Kidney (tissue), 22 donors: ENCODE results near the gene PARL. TPM values are rescaled to one million over a fixed set of nuclear protein-coding genes. Genes with fewer than 3 reads are reported as not detected.
A peak's percentile ranks its signal among the peaks of the same experiment; 100 is the strongest.

Source experiments
- DNase-seq, 5 donors: peaks; one replicate each; pipeline ENCODE4 v3.0.0-alpha.2; 2013 to 2020
- FAIRE-seq: peaks from 2 replicates; lab custom pipeline; 2012; peaks lifted over from hg19 to GRCh38; lab: Jason Lieb, UNC
- H3K27ac ChIP-seq, 2 donors: one replicate each; pipeline ENCODE4 v1.7.0; 2013; ENCODE audit warnings: low read depth in 2 of 2, low read length in 2 of 2, inconsistent platforms in 1 of 2
- H3K27me3 ChIP-seq: one replicate; pipeline ENCODE4 v1.7.1; 2013; ENCODE audit warnings: low read length, inconsistent platforms; ENCODE audit not compliant: control insufficient read depth, insufficient read depth
- H3K36me3 ChIP-seq, 3 donors: one replicate each; pipeline versions ENCODE4 v1.7.0 to v1.7.1; 2013; ENCODE audit warnings: low read length in 3 of 3, control low read depth in 1 of 3, inconsistent platforms in 1 of 3; ENCODE audit not compliant: insufficient read depth in 3 of 3, control insufficient read depth in 2 of 3
- H3K4me1 ChIP-seq, 3 donors: one replicate each; pipeline versions ENCODE4 v1.7.0 to v1.7.1; 2013; ENCODE audit warnings: low read length in 3 of 3, inconsistent platforms in 1 of 3, low read depth in 1 of 3; ENCODE audit not compliant: control insufficient read depth in 2 of 3, insufficient read depth in 2 of 3
- H3K4me3 ChIP-seq, 3 donors: one replicate each; pipeline versions ENCODE4 v1.7.0 to v1.8.1; 2013; ENCODE audit warnings: low read length in 3 of 3, control low read depth in 1 of 3, inconsistent platforms in 1 of 3
- H3K9ac ChIP-seq, 3 donors: one replicate each; pipeline versions ENCODE4 v1.7.0 to v1.7.1; 2013; ENCODE audit warnings: low read length in 3 of 3, control low read depth in 1 of 3, inconsistent platforms in 1 of 3
- H3K9me3 ChIP-seq, 3 donors: one replicate each; pipeline versions ENCODE4 v1.7.0 to v1.7.1; 2013; ENCODE audit warnings: low read length in 3 of 3, control low read depth in 1 of 3, inconsistent platforms in 1 of 3; ENCODE audit not compliant: control insufficient read depth in 2 of 3, insufficient read depth in 1 of 3
- intact Hi-C: fragments of 100-400 bp; cut with DNase I; formaldehyde crosslinking; loops from one replicate; pipeline ENCODE4 v1.11.1; 2022
- long read RNA-seq, 10 donors: library from polyadenylated mRNA in 1 of 10; unstranded in 1 of 10; transcript quantifications; one replicate each; pipeline ENCODE4 v2.0.0 and lab custom pipeline, GENCODE V29; 2021 to 2026
- polyA plus RNA-seq: library from polyadenylated mRNA; stranded (reverse); fragments of 350-450 nt; fragmentation: Illumina TruSeq; extraction: RNeasy Lipid Tissue Mini Kit (QIAGEN cat#74804); gene quantifications from one replicate; pipeline ENCODE4 v1.2.3, GENCODE V29; 2014; ENCODE audit warnings: low read depth, low replicate concordance; ENCODE audit not compliant: insufficient read depth
- total RNA-seq: library from RNA; stranded (reverse); fragmentation: NEBNext Ultra II Directional; extraction: Animal tissue kit (Norgen Biotek cat#: 25700); gene quantifications from one replicate; pipeline ENCODE4 v1.2.1, GENCODE V29; 2021
- TF ChIP-seq, protein P1 (sequence below): IDR thresholded peaks from 3 replicates; pipeline ENCODE4 v1.5.1; 2012; ENCODE audit warnings: mild to moderate bottlenecking, moderate library complexity, borderline replicate concordance; ENCODE audit not compliant: insufficient read depth; ENCODE audit errors: extremely low read depth
- donor health status: control.
- donor health status: control.
- donor health status: control.
- donor health status: control.
- donor health status: control.
- donor health status: DM: yes; HTN: yes; CAD: no.
- donor health status: Normal renal cell carcinoma (clear cell type).

Gene PARL, protein sequence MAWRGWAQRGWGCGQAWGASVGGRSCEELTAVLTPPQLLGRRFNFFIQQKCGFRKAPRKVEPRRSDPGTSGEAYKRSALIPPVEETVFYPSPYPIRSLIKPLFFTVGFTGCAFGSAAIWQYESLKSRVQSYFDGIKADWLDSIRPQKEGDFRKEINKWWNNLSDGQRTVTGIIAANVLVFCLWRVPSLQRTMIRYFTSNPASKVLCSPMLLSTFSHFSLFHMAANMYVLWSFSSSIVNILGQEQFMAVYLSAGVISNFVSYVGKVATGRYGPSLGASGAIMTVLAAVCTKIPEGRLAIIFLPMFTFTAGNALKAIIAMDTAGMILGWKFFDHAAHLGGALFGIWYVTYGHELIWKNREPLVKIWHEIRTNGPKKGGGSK
- total RNA-seq (70.2 TPM), polyA plus RNA-seq (88.8 TPM)
- long read RNA-seq, donor 1, partial matches to known transcripts: 0 of 7 reads
- long read RNA-seq, donor 1, other reads (novel, unspliced or antisense): 0 of 7 reads
- long read RNA-seq, donor 2, transcript PARL-202 (10 exons, 1,414 nt): major isoform, 11 of 22 reads
- long read RNA-seq, donor 2, partial matches to known transcripts: 5 of 22 reads
- long read RNA-seq, donor 2, other reads (novel, unspliced or antisense): 0 of 22 reads
- long read RNA-seq, donor 3, transcript PARL-202 (10 exons, 1,414 nt): major isoform, 12 of 17 reads
- long read RNA-seq, donor 3, partial matches to known transcripts: 0 of 17 reads
- long read RNA-seq, donor 3, other reads (novel, unspliced or antisense): 0 of 17 reads
- long read RNA-seq, donor 4, transcript PARL-201 (9 exons, 1,240 nt): minor isoform, 5 of 20 reads
- long read RNA-seq, donor 4, transcript PARL-202 (10 exons, 1,414 nt): major isoform, 12 of 20 reads
- long read RNA-seq, donor 4, partial matches to known transcripts: 0 of 20 reads
- long read RNA-seq, donor 4, other reads (novel, unspliced or antisense): 0 of 20 reads
- long read RNA-seq, donor 5, partial matches to known transcripts: 0 of 4 reads
- long read RNA-seq, donor 5, other reads (novel, unspliced or antisense): 0 of 4 reads
- long read RNA-seq, donor 6, transcript PARL-202 (10 exons, 1,414 nt): major isoform, 12 of 31 reads
- long read RNA-seq, donor 6, transcript PARL-201 (9 exons, 1,240 nt): minor isoform, 9 of 31 reads
- long read RNA-seq, donor 6, partial matches to known transcripts: 8 of 31 reads
- long read RNA-seq, donor 6, other reads (novel, unspliced or antisense): 0 of 31 reads
- long read RNA-seq, donor 7, transcript PARL-202 (10 exons, 1,414 nt): major isoform, 33 of 46 reads
- long read RNA-seq, donor 7, partial matches to known transcripts: 2 of 46 reads
- long read RNA-seq, donor 7, other reads (novel, unspliced or antisense): 9 of 46 reads
- long read RNA-seq, donor 8, transcript PARL-202 (10 exons, 1,414 nt): major isoform, 10 of 12 reads
- long read RNA-seq, donor 8, partial matches to known transcripts: 0 of 12 reads
- long read RNA-seq, donor 8, other reads (novel, unspliced or antisense): 0 of 12 reads
- long read RNA-seq, donor 9, transcript PARL-202 (10 exons, 1,414 nt): major isoform, 6 of 6 reads
- long read RNA-seq, donor 9, partial matches to known transcripts: 0 of 6 reads
- long read RNA-seq, donor 9, other reads (novel, unspliced or antisense): 0 of 6 reads
- long read RNA-seq, donor 10, transcript PARL-202 (10 exons, 1,414 nt): major isoform, 5 of 18 reads
- long read RNA-seq, donor 10, partial matches to known transcripts: 8 of 18 reads
- long read RNA-seq, donor 10, other reads (novel, unspliced or antisense): 0 of 18 reads

DNA sequence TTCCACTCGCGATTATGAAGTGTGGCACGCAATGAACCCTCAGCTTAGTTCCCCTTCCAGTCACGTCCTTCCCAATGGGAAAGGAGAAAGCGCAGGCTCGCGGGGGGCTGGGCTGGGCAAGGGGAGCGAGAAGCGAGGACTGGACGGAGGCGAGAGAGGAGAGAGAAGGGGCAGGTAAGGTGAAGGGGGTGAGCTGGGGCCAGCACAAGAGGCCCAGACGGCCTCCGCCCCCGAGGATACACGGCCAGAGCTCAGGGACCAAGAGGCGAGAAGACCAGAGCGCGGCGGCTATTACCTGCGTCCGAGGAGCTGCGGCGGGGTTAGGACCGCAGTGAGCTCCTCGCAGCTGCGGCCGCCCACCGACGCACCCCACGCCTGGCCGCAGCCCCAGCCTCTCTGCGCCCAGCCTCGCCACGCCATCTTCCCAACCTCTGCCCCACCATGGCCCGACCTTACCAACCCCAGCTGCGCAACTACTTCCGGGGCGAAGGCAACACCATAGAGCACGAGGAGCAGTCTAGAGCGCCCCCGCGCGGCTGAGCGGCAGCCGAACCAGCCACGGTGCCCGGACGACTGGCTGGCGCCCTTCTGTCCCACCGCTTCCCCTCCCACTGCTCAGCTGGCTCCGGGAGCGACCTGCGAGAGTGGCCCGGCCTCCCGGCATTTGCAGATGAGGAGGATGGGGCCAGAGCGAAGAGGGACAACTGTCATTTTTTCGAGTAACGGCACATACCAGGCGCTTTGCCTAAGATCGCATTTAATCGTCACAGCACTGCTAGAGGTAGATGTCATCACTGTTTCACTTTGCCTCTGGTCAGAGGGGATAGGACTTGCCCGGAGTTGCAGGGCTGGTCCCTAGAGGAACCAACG lies at the start of gene PARL:
Gene PARL (minus strand): TSS at position 454 of the 870 bp plus-strand sequence. CDS start 34 bp downstream, at position 420.
- Histone ChIP-seq H3K27ac (peak within 1 kb of the TSS; percentile 71), H3K9ac (peak within 1 kb of the TSS; percentile 71 to 94 (median 87)), H3K27me3 (no peaks in the 10 kb centered on the region), H3K4me3 (peak within 1 kb of the TSS; percentile 86 to 92 (median 91)), H3K9me3 (no peaks in the 10 kb centered on the region), H3K36me3 (no peaks in the 10 kb centered on the region), H3K4me1 (peaks cover 0 to 12% (median 5%) of the 10 kb centered on the region in 3 donors)
- FAIRE-seq (no peak), DNase-seq (peak; percentile 95 to 98 (median 96))
- TF ChIP-seq, protein P1, sequence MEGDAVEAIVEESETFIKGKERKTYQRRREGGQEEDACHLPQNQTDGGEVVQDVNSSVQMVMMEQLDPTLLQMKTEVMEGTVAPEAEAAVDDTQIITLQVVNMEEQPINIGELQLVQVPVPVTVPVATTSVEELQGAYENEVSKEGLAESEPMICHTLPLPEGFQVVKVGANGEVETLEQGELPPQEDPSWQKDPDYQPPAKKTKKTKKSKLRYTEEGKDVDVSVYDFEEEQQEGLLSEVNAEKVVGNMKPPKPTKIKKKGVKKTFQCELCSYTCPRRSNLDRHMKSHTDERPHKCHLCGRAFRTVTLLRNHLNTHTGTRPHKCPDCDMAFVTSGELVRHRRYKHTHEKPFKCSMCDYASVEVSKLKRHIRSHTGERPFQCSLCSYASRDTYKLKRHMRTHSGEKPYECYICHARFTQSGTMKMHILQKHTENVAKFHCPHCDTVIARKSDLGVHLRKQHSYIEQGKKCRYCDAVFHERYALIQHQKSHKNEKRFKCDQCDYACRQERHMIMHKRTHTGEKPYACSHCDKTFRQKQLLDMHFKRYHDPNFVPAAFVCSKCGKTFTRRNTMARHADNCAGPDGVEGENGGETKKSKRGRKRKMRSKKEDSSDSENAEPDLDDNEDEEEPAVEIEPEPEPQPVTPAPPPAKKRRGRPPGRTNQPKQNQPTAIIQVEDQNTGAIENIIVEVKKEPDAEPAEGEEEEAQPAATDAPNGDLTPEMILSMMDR: peak; percentile 97
- intact Hi-C loops: no loop called here

DNA sequence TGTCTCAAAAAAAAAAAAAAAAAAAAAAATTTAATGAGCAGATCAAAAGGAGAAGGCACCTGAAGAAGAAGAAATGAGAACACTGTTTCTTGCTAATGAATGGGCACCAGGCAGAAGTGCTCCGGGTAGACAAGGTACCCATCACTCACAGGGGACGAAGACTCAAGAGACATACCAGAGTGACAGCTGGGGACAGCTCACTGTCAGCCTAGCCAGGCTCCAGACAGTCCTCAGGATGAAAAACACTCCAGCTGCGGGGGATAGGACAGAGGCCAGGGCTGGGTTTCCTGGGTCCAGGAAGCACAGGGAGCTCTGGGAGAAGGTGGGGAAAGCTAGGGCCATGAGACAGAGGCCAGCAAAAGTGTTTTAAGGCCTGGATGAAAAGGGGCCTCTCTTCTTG lies 48.5 kb upstream of the PARL start:
- intact Hi-C loops: no loop called here
- Histone ChIP-seq H3K36me3 (peaks cover 3 to 8% (median 7%) of the 10 kb centered on the region in 3 donors), H3K4me3 (no peak overlapping the region), H3K9me3 (no peaks in the 10 kb centered on the region), H3K27ac (no peak overlapping the region), H3K9ac (no peak overlapping the region), H3K27me3 (no peaks in the 10 kb centered on the region), H3K4me1 (no peaks in the 10 kb centered on the region)
- DNase-seq: no peak
- no peak for FAIRE-seq
- TF ChIP-seq, protein P1: no peak
